Airway epithelial cell (primary cell): ENCODE data around the gene PUSL1. TPM values are rescaled to one million over a fixed set of nuclear protein-coding genes. Genes with fewer than 3 reads are reported as not detected.

ENCODE experiments used
- total RNA-seq: library from RNA; depleted of rRNA; stranded (reverse); fragments of >200 nt; gene quantifications from 2 replicates; pipeline ENCODE4 v1.2.3, GENCODE V29; 2015

The PUSL1 gene
- 63.3 and 72.2 TPM in 2 replicates for total RNA-seq

GRCh38 chr1:1307923-1308755 is at the start of gene PUSL1, which contains the start of gene ACAP3:
TSS of gene PUSL1 (plus strand) at chr1:1308597. CDS start at chr1:1308644, 47 bp downstream.
TSS of gene ACAP3 (minus strand) at chr1:1307930. CDS start at chr1:1307815, 115 bp downstream.

GRCh38 chr1:1273512-1274298 is 34.7 kb upstream of the PUSL1 start, which contains the start of gene UBE2J2:
TSS of gene UBE2J2 (minus strand) at chr1:1273854. CDS start at chr1:1267992, 5,862 bp downstream.

GRCh38 chr1:1324524-1325287 is 16.3 kb downstream of the PUSL1 start, which contains the start of the genes CPTP and INTS11:
TSS of gene CPTP (plus strand) at chr1:1324802. CDS start at chr1:1326911, 2,109 bp downstream.
TSS of gene INTS11 (minus strand) at chr1:1324660. CDS start at chr1:1324608, 52 bp downstream.

GRCh38 chr1:1331068-1331965 is 22.9 kb downstream of the PUSL1 start, which contains the start of gene TAS1R3:
TSS of gene TAS1R3 (plus strand) at chr1:1331280. CDS start at chr1:1331346, 66 bp downstream.

GRCh38 chr1:1349256-1350012 is 41.0 kb downstream of the PUSL1 start, which contains the start of gene DVL1:
TSS of gene DVL1 (minus strand) at chr1:1349418. CDS start at chr1:1349065, 353 bp downstream.

GRCh38 chr1:1358433-1359271 is 50.3 kb downstream of the PUSL1 start, which contains the start of gene MXRA8:
TSS of gene MXRA8 (minus strand) at chr1:1358555. CDS start at chr1:1358504, 51 bp downstream.

Other genes with a start within 250 kb of the PUSL1 start
- gene RNF223, start 234.3 kb upstream of the PUSL1 start, total RNA-seq, result 1.3 and 2.2 TPM in 2 replicates
- gene C1orf159, start 192.5 kb upstream of the PUSL1 start, total RNA-seq, result 12.7 and 22.9 TPM in 2 replicates
- gene TTLL10, start 134.7 kb upstream of the PUSL1 start, total RNA-seq, result not detected in 2 replicates
- 0.63 and 0.98 TPM in 2 replicates for gene TNFRSF18, start 102.0 kb upstream of the PUSL1 start, total RNA-seq
- gene TNFRSF4, start 94.4 kb upstream of the PUSL1 start, total RNA-seq, result not detected in 2 replicates
- gene SDF4, start 76.6 kb upstream of the PUSL1 start, total RNA-seq, result 130 TPM in 2 replicates
- gene B3GALT6, start 76.4 kb upstream of the PUSL1 start, total RNA-seq, result 23.6 and 24.7 TPM in 2 replicates
- gene C1QTNF12, start 61.9 kb upstream of the PUSL1 start, total RNA-seq, result 0.71 and 1.1 TPM in 2 replicates
- gene UBE2J2, start 34.7 kb upstream of the PUSL1 start, total RNA-seq, result 43.3 and 56.1 TPM in 2 replicates
- 0.09 and 0.21 TPM in 2 replicates for gene SCNN1D, start 28.2 kb upstream of the PUSL1 start, total RNA-seq
- gene ACAP3, start 667 bp upstream of the PUSL1 start, total RNA-seq, result 33.2 and 37.7 TPM in 2 replicates
- gene INTS11, start 16.1 kb downstream of the PUSL1 start, total RNA-seq, result 72.1 and 85.8 TPM in 2 replicates
- 41.8 and 48.7 TPM in 2 replicates for gene CPTP, start 16.2 kb downstream of the PUSL1 start, total RNA-seq
- gene TAS1R3, start 22.7 kb downstream of the PUSL1 start, total RNA-seq, result 0.05 and 0.07 TPM in 2 replicates
- 81.8 and 99.3 TPM in 2 replicates for gene DVL1, start 40.8 kb downstream of the PUSL1 start, total RNA-seq
- gene MXRA8, start 50.0 kb downstream of the PUSL1 start, total RNA-seq, result 1.6 and 4.9 TPM in 2 replicates
- gene AURKAIP1, start 66.6 kb downstream of the PUSL1 start, total RNA-seq, result 213 and 230 TPM in 2 replicates
- 48.4 and 60.6 TPM in 2 replicates for gene CCNL2, start 90.7 kb downstream of the PUSL1 start, total RNA-seq
- 173 and 184 TPM in 2 replicates for gene MRPL20, start 98.7 kb downstream of the PUSL1 start, total RNA-seq
- 21.4 and 24.3 TPM in 2 replicates for gene ANKRD65, start 112.7 kb downstream of the PUSL1 start, total RNA-seq
- 91.6 and 96.3 TPM in 2 replicates for gene VWA1, start 127.1 kb downstream of the PUSL1 start, total RNA-seq
- 0.14 TPM in 1 of 2 replicates, not detected in the other for gene ATAD3C, start 141.1 kb downstream of the PUSL1 start, total RNA-seq
- 30.3 and 34.1 TPM in 2 replicates for gene ATAD3B, start 163.2 kb downstream of the PUSL1 start, total RNA-seq
- 56.8 and 65.5 TPM in 2 replicates for gene ATAD3A, start 203.6 kb downstream of the PUSL1 start, total RNA-seq
- 0.23 and 0.35 TPM in 2 replicates for gene TMEM240, start 232.0 kb downstream of the PUSL1 start, total RNA-seq